ENCODE measurements around the gene NFS1. TPM values are rescaled to one million over a fixed set of nuclear protein-coding genes. Genes with fewer than 3 reads are reported as not detected.
"Not testable (repeated sequence)": the region's sequence is repeated elsewhere in the genome, so short reads cannot be mapped to it uniquely, and the experiment has no call there.

NFS1 gene
- total RNA-seq, 5 donors from 2014 or later (not counting 1 experiment from before 2014, with no cell fraction given) = 17.7 to 33.5 (median 31.2) TPM

DNA sequence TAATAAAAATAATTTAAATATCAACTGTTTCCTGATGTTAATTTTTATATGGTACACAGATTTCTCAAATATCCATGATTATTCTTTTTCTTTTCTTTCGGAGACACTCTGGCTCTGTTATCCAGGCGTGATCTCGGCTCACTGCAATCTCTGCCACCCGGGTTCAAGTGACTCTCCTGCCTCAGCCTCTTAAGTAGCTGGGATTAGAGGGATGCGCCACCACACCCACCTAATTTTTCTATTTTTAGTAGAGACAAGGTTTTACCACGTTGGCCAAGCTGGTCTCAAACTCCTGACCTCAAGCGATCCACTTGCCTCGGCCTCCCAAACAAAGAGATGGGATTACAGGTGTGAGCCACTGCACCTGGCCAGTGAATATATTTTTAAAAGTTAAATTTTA lies 20.6 kb upstream of the NFS1 start:
- CTCF ChIA-PET = interaction anchor here in 1 of 2 donors (0.9 kb wide), 2 partner anchors 8 to 23 kb away, joined by 3 read pairs; no protein-coding TSS in a partner anchor
- POLR2A ChIA-PET = interaction anchor here (0.6 to 3.6 kb wide), 9 partner anchors 9 to 52 kb away, joined by 3 to 25 read pairs (median 4); partner anchors contain the start of gene PHF20 (in 1 of the 2)
- no peak for DNase-seq
- no peaks in the 10 kb centered on the region for H3K9me3 ChIP-seq
- no peaks in the 10 kb centered on the region for H3K27me3 ChIP-seq (replicated peaks in 1 of 2; ENCODE audit: control insufficient read depth in 2 of 2, extremely low read depth in 1 of 2, insufficient read depth in 2 of 2, low read length in 1 of 2)
- no CpG with 5 or more reads among the region's 8 CpGs for WGBS (ENCODE audit: insufficient coverage)
- Mint-ChIP-seq H3K27me3 (no peaks in the 10 kb centered on the region), H3K4me1 (peaks cover 51 to 61% (median 59%) of the 10 kb centered on the region in 3 donors), H3K4me3 (no peak overlapping the region), H3K36me3 (peaks cover 59% of the 10 kb centered on the region), H3K9me3 (no peaks in the 10 kb centered on the region), H3K27ac (no peak overlapping the region)
- no peak overlapping the region for H3K4me3 ChIP-seq (ENCODE audit: control insufficient read depth in 1 of 2, extremely low read depth in 1 of 2, low read length in 1 of 2)
- no peak overlapping the region for H3K27ac ChIP-seq (ENCODE audit: low read length)
- H3K4me1 ChIP-seq (ENCODE audit: control insufficient read depth in 1 of 2, extremely low read depth in 1 of 2, insufficient read depth in 2 of 2, low read length in 2 of 2) = peaks cover 0 to 46% of the 10 kb centered on the region in 2 experiments
- H3K36me3 ChIP-seq (ENCODE audit: control insufficient read depth in 2 of 2, extremely low read depth in 1 of 2, insufficient read depth in 1 of 2, low read length in 1 of 2) = peaks cover 15 to 96% of the 10 kb centered on the region in 2 donors
- no peak for ATAC-seq (replicated peaks in 1 of 4)

- no peak overlapping the region for H3K4me3 Mint-ChIP-seq
- ChIA-PET POLR2A (interaction anchor here (0.6 to 3.6 kb wide), 17 partner anchors 9 to 77 kb away, joined by 3 to 25 read pairs (median 6); partner anchors contain the start of gene PHF20 (in 1 of the 2)), CTCF (interaction anchor here in 1 of 2 donors (0.9 to 2.0 kb wide), 2 partner anchors 20 to 23 kb away, joined by 3 to 4 read pairs; no protein-coding TSS in a partner anchor)
- Histone ChIP-seq H3K27me3 (replicated peaks in 1 of 2; ENCODE audit: control insufficient read depth in 2 of 2, extremely low read depth in 1 of 2, insufficient read depth in 2 of 2, low read length in 1 of 2) (no peaks in the 10 kb centered on the region), H3K4me1 (ENCODE audit: control insufficient read depth in 1 of 2, extremely low read depth in 1 of 2, insufficient read depth in 2 of 2, low read length in 2 of 2) (peaks cover 0 to 46% of the 10 kb centered on the region in 2 experiments), H3K27ac (ENCODE audit: low read length) (no peak overlapping the region), H3K36me3 (ENCODE audit: control insufficient read depth in 2 of 2, extremely low read depth in 1 of 2, insufficient read depth in 1 of 2, low read length in 1 of 2) (peaks cover 15 to 94% of the 10 kb centered on the region in 2 donors), H3K9me3 (no peaks in the 10 kb centered on the region), H3K4me3 (ENCODE audit: control insufficient read depth in 1 of 2, extremely low read depth in 1 of 2, low read length in 1 of 2) (no peak overlapping the region)
- peaks cover 55% of the 10 kb centered on the region for H3K36me3 Mint-ChIP-seq
- H3K4me1 Mint-ChIP-seq = peaks cover 50 to 60% (median 59%) of the 10 kb centered on the region in 3 donors
- H3K9me3 Mint-ChIP-seq = no peaks in the 10 kb centered on the region
- ATAC-seq (replicated peaks in 1 of 4) (peak in 1 of 4 experiments; percentile 4), DNase-seq (no peak)
- H3K27me3 Mint-ChIP-seq = no peaks in the 10 kb centered on the region
- WGBS (ENCODE audit: insufficient coverage) = 86% methylated on average over 9 of the region's 12 CpGs
- no peak overlapping the region for H3K27ac Mint-ChIP-seq
Measured at GRCh38 chr20:35718972-35719635, 20.0 kb upstream of the NFS1 start.

DNA sequence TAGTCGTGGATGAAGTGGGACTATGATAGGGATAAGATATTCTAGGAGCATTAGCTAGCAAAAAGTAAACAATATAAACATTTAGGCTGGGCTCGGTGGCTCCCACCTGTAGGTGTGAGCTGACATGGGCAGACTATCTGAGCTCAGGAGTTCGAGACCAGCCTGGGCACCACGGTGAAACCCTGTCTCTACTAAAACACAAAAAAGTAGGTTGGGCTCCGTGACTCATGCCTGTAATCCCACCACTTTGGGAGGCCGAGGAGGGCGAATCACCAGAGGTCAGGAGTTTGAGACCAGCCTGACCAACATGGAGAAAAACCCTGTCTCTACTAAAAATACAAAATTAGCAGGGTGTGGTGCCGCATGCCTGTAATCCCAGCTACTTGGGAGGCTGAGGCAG lies 19.2 kb upstream of the NFS1 start:
- 64% methylated on average over 3 of the region's 8 CpGs for WGBS (ENCODE audit: insufficient coverage)
- peaks cover 57% of the 10 kb centered on the region for H3K36me3 Mint-ChIP-seq
- not testable (repeated sequence) for DNase-seq; H3K9me3 ChIP-seq; H3K27me3 Mint-ChIP-seq; H3K27me3 ChIP-seq (replicated peaks in 1 of 2; ENCODE audit: control insufficient read depth in 2 of 2, extremely low read depth in 1 of 2, insufficient read depth in 2 of 2, low read length in 1 of 2); H3K4me3 ChIP-seq (ENCODE audit: control insufficient read depth in 1 of 2, extremely low read depth in 1 of 2, low read length in 1 of 2); ATAC-seq (replicated peaks in 1 of 4); H3K9me3 Mint-ChIP-seq; H3K27ac ChIP-seq (ENCODE audit: low read length)
- peak overlapping the region in 1 of 2 donors; percentile 11 for H3K27ac Mint-ChIP-seq
- H3K36me3 ChIP-seq (ENCODE audit: control insufficient read depth in 2 of 2, extremely low read depth in 1 of 2, insufficient read depth in 1 of 2, low read length in 1 of 2) = peaks cover 18 to 93% of the 10 kb centered on the region in 2 donors
- H3K4me1 ChIP-seq (ENCODE audit: control insufficient read depth in 1 of 2, extremely low read depth in 1 of 2, insufficient read depth in 2 of 2, low read length in 2 of 2) = peaks cover 2 to 39% of the 10 kb centered on the region in 2 experiments
- peak overlapping the region in 1 of 3 donors; percentile 5 for H3K4me3 Mint-ChIP-seq
- peaks cover 55 to 62% (median 61%) of the 10 kb centered on the region in 3 donors for H3K4me1 Mint-ChIP-seq
- ChIA-PET POLR2A (interaction anchor here (0.5 to 3.6 kb wide), 10 partner anchors 9 to 167 kb away, joined by 3 to 25 read pairs (median 8); no protein-coding TSS in a partner anchor), CTCF (interaction anchor here in 1 of 2 donors (2.0 kb wide), 1 partner anchor 21 kb away, joined by 4 read pairs; no protein-coding TSS in a partner anchor)

DNA sequence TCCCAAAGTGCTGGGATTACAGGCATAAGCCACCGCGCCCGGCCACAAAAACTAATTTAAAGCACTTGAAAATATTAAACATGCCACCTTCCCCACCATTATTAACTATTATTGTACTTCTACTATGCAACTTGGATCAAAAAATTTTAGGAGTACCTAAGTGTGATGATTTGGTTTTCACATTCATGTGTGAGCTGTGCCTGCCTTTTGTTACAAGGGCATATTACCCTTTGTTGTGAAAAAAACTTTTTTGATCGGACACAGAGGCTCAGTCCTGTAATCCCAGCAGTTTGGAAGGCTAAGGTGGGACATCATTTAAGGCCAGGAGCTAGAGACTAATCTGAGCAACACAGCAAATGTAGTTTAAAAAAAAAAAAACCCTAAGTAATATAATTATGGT lies 17.2 kb upstream of the NFS1 start:
- Mint-ChIP-seq H3K4me3 (no peak overlapping the region), H3K27me3 (no peaks in the 10 kb centered on the region), H3K4me1 (peaks cover 53 to 60% (median 55%) of the 10 kb centered on the region in 3 donors), H3K9me3 (no peaks in the 10 kb centered on the region), H3K27ac (no peak overlapping the region), H3K36me3 (peaks cover 55% of the 10 kb centered on the region)
- WGBS (ENCODE audit: insufficient coverage) = no CpG with 5 or more reads among the region's 4 CpGs
- ChIA-PET CTCF (interaction anchor here in 1 of 2 donors (0.6 kb wide), 1 partner anchor 77 kb away, joined by 6 read pairs; no protein-coding TSS in a partner anchor), POLR2A (interaction anchor here (0.6 to 1.9 kb wide), 4 partner anchors 9 to 47 kb away, joined by 3 to 8 read pairs (median 4); no protein-coding TSS in a partner anchor)
- no peaks in the 10 kb centered on the region for H3K27me3 ChIP-seq (replicated peaks in 1 of 2; ENCODE audit: control insufficient read depth in 2 of 2, extremely low read depth in 1 of 2, insufficient read depth in 2 of 2, low read length in 1 of 2)
- peaks cover 2 to 49% of the 10 kb centered on the region in 2 experiments for H3K4me1 ChIP-seq (ENCODE audit: control insufficient read depth in 1 of 2, extremely low read depth in 1 of 2, insufficient read depth in 2 of 2, low read length in 2 of 2)
- no peak for DNase-seq
- ATAC-seq (replicated peaks in 1 of 4) = no peak
- peaks cover 23 to 95% of the 10 kb centered on the region in 2 donors for H3K36me3 ChIP-seq (ENCODE audit: control insufficient read depth in 2 of 2, extremely low read depth in 1 of 2, insufficient read depth in 1 of 2, low read length in 1 of 2)
- no peaks in the 10 kb centered on the region for H3K9me3 ChIP-seq
- H3K4me3 ChIP-seq (ENCODE audit: control insufficient read depth in 1 of 2, extremely low read depth in 1 of 2, low read length in 1 of 2) = no peak overlapping the region
- peak overlapping the region; percentile 10 for H3K27ac ChIP-seq (ENCODE audit: low read length)

DNA sequence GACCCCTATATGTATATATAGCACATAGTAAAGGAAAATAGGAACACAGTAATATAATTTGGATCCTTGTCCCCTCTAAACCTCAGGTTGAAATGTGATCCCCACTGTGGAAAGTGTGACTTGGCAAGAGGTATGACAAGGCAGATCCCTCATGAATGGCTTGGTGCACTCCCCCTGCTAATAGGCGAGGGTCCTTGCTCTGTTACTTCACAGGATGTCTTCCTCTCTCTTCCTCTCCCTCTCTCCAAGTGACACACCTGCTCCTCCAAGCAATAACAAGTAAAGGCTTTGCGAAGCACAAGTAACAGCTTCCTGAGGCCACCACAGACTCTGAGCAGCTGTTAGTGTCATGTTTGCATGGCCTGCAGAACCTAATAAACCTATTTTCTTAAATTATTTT lies 16.5 kb upstream of the NFS1 start:
- peaks cover 2 to 42% of the 10 kb centered on the region in 2 experiments for H3K4me1 ChIP-seq (ENCODE audit: control insufficient read depth in 1 of 2, extremely low read depth in 1 of 2, insufficient read depth in 2 of 2, low read length in 2 of 2)
- no peak overlapping the region for H3K27ac ChIP-seq (ENCODE audit: low read length)
- peaks cover 55 to 65% (median 59%) of the 10 kb centered on the region in 3 donors for H3K4me1 Mint-ChIP-seq
- H3K9me3 ChIP-seq = no peaks in the 10 kb centered on the region
- H3K27ac Mint-ChIP-seq = peak overlapping the region in 1 of 2 donors; percentile 46
- H3K9me3 Mint-ChIP-seq = no peaks in the 10 kb centered on the region
- no peak overlapping the region for H3K4me3 ChIP-seq (ENCODE audit: control insufficient read depth in 1 of 2, extremely low read depth in 1 of 2, low read length in 1 of 2)
- WGBS (ENCODE audit: insufficient coverage) = no CpG with 5 or more reads among the region's 2 CpGs
- no peak for ATAC-seq (replicated peaks in 1 of 4)
- peaks cover 23 to 95% of the 10 kb centered on the region in 2 donors for H3K36me3 ChIP-seq (ENCODE audit: control insufficient read depth in 2 of 2, extremely low read depth in 1 of 2, insufficient read depth in 1 of 2, low read length in 1 of 2)
- no peak overlapping the region for H3K4me3 Mint-ChIP-seq
- no peaks in the 10 kb centered on the region for H3K27me3 ChIP-seq (replicated peaks in 1 of 2; ENCODE audit: control insufficient read depth in 2 of 2, extremely low read depth in 1 of 2, insufficient read depth in 2 of 2, low read length in 1 of 2)
- ChIA-PET POLR2A (interaction anchor here (0.6 to 1.7 kb wide), 5 partner anchors 10 to 1461 kb away, joined by 3 to 14 read pairs (median 5); partner anchors contain the start of gene RBM39 (in 1 of the 2)), CTCF (interaction anchor here (0.6 to 1.0 kb wide), 2 partner anchors 26 to 96 kb away, joined by 4 to 6 read pairs; no protein-coding TSS in a partner anchor)
- DNase-seq = no peak
- H3K27me3 Mint-ChIP-seq = no peaks in the 10 kb centered on the region
- H3K36me3 Mint-ChIP-seq = peaks cover 56% of the 10 kb centered on the region

- Histone ChIP-seq H3K9me3 (no peaks in the 10 kb centered on the region), H3K4me3 (ENCODE audit: control insufficient read depth in 1 of 2, extremely low read depth in 1 of 2, low read length in 1 of 2) (no peak overlapping the region), H3K36me3 (ENCODE audit: control insufficient read depth in 2 of 2, extremely low read depth in 1 of 2, insufficient read depth in 1 of 2, low read length in 1 of 2) (peaks cover 23 to 92% of the 10 kb centered on the region in 2 donors), H3K4me1 (ENCODE audit: control insufficient read depth in 1 of 2, extremely low read depth in 1 of 2, insufficient read depth in 2 of 2, low read length in 2 of 2) (peaks cover 2 to 33% of the 10 kb centered on the region in 2 experiments), H3K27me3 (replicated peaks in 1 of 2; ENCODE audit: control insufficient read depth in 2 of 2, extremely low read depth in 1 of 2, insufficient read depth in 2 of 2, low read length in 1 of 2) (no peaks in the 10 kb centered on the region), H3K27ac (ENCODE audit: low read length) (no peak overlapping the region)
- H3K9me3 Mint-ChIP-seq = no peaks in the 10 kb centered on the region
- DNase-seq (no peak), ATAC-seq (replicated peaks in 1 of 4) (no peak)
- peaks cover 53% of the 10 kb centered on the region for H3K36me3 Mint-ChIP-seq
- 94% methylated on average over 2 of the region's 4 CpGs for WGBS (ENCODE audit: insufficient coverage)
- H3K27me3 Mint-ChIP-seq = no peaks in the 10 kb centered on the region
- ChIA-PET POLR2A (interaction anchor here (0.7 to 1.7 kb wide), 10 partner anchors 9 to 26 kb away, joined by 3 to 25 read pairs (median 6); no protein-coding TSS in a partner anchor), CTCF (interaction anchor here (0.7 to 1.7 kb wide), 3 partner anchors 13 to 240 kb away, joined by 3 to 8 read pairs (median 4); no protein-coding TSS in a partner anchor)
- H3K27ac Mint-ChIP-seq = no peak overlapping the region
- H3K4me3 Mint-ChIP-seq = no peak overlapping the region
- H3K4me1 Mint-ChIP-seq = peaks cover 53 to 69% (median 65%) of the 10 kb centered on the region in 3 donors
Measured at GRCh38 chr20:35714127-35714526, 15.0 kb upstream of the NFS1 start.
